ENCODE results near the gene NFYC. TPM values are rescaled to one million over a fixed set of nuclear protein-coding genes. Genes with fewer than 3 reads are reported as not detected.

Gene NFYC
- total and polyA plus RNA-seq, 2 of the 8 experiments (the other 6 are each of a cell fraction or from before 2014, with no cell fraction given), result 54.1 to 124 TPM

DNA sequence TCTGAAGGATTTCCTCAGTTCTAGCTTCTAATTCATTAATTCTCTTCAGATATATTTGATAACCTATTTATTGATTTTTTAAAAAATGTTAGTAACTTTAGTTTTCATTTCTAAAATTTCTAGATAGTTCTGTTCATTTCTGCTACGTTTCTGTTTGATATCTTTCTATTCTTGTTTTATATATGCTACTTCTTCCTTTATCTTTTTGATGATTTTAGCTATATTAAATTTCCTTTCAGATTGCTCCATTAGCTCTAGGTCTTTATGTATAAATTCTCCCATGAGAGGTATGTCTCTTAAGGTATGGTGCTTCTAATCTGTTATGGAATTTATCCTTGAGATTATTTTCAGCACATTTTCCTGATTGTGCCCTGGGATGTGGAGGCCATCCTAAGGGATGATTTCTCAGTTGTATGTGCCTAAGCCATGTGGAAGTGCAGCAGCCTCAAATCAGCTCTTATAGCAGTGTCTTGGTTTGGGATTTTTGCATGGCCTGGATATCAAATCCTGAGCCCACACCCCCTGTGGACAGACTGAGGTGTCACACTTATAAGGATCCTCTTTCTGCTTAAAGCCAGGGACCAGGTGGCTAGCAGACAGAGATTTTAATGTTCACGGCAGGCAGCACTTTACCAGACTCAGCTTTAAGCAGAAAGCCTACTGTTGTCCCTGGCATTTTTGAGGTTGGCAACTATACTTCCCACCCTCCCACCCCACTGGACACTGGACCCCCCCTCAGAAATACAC lies 85.9 kb downstream of the NFYC start:
- Histone ChIP-seq H3K23ac (ENCODE audit: insufficient read length) (no peak overlapping the region), H2AK5ac (ENCODE audit: low read depth, low read length) (no peak overlapping the region), H3K56ac (replicated peaks; ENCODE audit: insufficient read length, low read depth, low read length) (no peak overlapping the region), H2BK5ac (ENCODE audit: low read depth, low read length) (no peak overlapping the region), H3K18ac (ENCODE audit: extremely low read depth, low read length) (no peak overlapping the region), H2AFZ (ENCODE audit: low read length) (no peak overlapping the region), H3K27me3 (replicated peaks in 1 of 4; ENCODE audit: control insufficient read depth in 3 of 4, extremely low read depth in 1 of 4, insufficient read depth in 3 of 4, low read length in 3 of 4) (peaks cover 0 to 17% (median 14%) of the 10 kb centered on the region in 4 experiments; a peak in 6 of 7 replicates), H4K91ac (replicated peaks; ENCODE audit: insufficient read length, low read length) (no peak overlapping the region), H4K5ac (ENCODE audit: insufficient read length, low read depth, low read length) (no peak overlapping the region), H3K79me2 (ENCODE audit: control insufficient read depth in 1 of 2, insufficient read depth in 2 of 2, low read length in 2 of 2) (no peaks in the 10 kb centered on the region), H3K4ac (replicated peaks; ENCODE audit: insufficient read length, low read depth, low read length) (no peak overlapping the region), H3K23me2 (ENCODE audit: low read depth, low read length) (peaks cover 3% of the 10 kb centered on the region; the same call in 1 of the 2 replicates), H2BK12ac (ENCODE audit: low read depth, low read length) (no peak overlapping the region), H2BK20ac (ENCODE audit: low read length) (no peak overlapping the region), H3K4me2 (ENCODE audit: insufficient read depth in 1 of 2, low read depth in 2 of 2, low read length in 2 of 2) (no peak overlapping the region), H4K8ac (ENCODE audit: extremely low read depth, insufficient read depth, low read length) (no peak overlapping the region), H2BK15ac (ENCODE audit: low read length) (no peak overlapping the region), H3K9ac (replicated peaks in 1 of 4; ENCODE audit: extremely low read depth in 1 of 4, low read depth in 3 of 4, low read length in 3 of 4) (no peak overlapping the region), H3K79me1 (ENCODE audit: low read depth, low read length) (no peaks in the 10 kb centered on the region), H3K27ac (ENCODE audit: low read depth, low read length) (no peak overlapping the region), H3K4me3 (ENCODE audit: extremely low read depth in 1 of 4, insufficient read depth in 2 of 4, low read depth in 3 of 4, low read length in 4 of 4) (no peak overlapping the region), H3K14ac (ENCODE audit: insufficient read length) (no peak overlapping the region), H3K36me3 (ENCODE audit: control insufficient read depth in 2 of 4, insufficient read depth in 4 of 4, low read length in 3 of 4) (peaks cover 0 to 2% (median under 1%) of the 10 kb centered on the region in 4 experiments; a peak in 1 of 8 replicates), H3K9me3 (ENCODE audit: insufficient read depth in 2 of 2, low read depth in 1 of 2, low read length in 1 of 2) (peaks cover 5% of the 10 kb centered on the region in 2 experiments; a peak in 2 of 4 replicates), H4K20me1 (replicated peaks in 1 of 2; ENCODE audit: control insufficient read depth in 1 of 2, insufficient read depth in 2 of 2, low read length in 2 of 2) (peaks cover 0 to 3% of the 10 kb centered on the region in 2 experiments), H2BK120ac (replicated peaks; ENCODE audit: low read depth, low read length) (no peak overlapping the region), H3K4me1 (replicated peaks in 1 of 4; ENCODE audit: control insufficient read depth in 3 of 4, insufficient read depth in 4 of 4, low read length in 3 of 4) (peaks cover 8 to 24% (median 10%) of the 10 kb centered on the region in 4 experiments)
- TF ChIP-seq SP2 (IDR thresholded peaks at IDR 0.05; ENCODE audit: low read length) (no peak), RXRA (IDR thresholded peaks at IDR 0.05; ENCODE audit: insufficient read depth, low read depth, low read length) (no peak), SIN3A (conservative IDR thresholded peaks at IDR 0.05 in 1 of 2, IDR thresholded peaks at IDR 0.05 in 1 of 2; ENCODE audit: low read depth in 1 of 2, low read length in 2 of 2) (no peak)
- ChIA-PET CTCF (ENCODE audit: partially characterized antibody) (interaction anchor here (8.8 to 14.3 kb wide), 4 partner anchors 18 to 173 kb away, joined by 94 to 325 read pairs (median 148); no protein-coding TSS in a partner anchor), POLR2A (ENCODE audit: partially characterized antibody) (interaction anchor here (1.0 to 1.5 kb wide), 2 partner anchors 26 to 56 kb away, joined by 3 to 4 read pairs; no protein-coding TSS in a partner anchor)
- FAIRE-seq (no peak), DNase-seq (ENCODE audit: low read depth in 1 of 2, low spot score in 2 of 2) (no peak)
- 79% methylated on average over 2 of the region's 2 CpGs; no CpG with 5 or more reads in 1 of the 2 experiments for WGBS, 2 experiments (ENCODE audit: extremely low coverage in 1 of 2, insufficient coverage in 1 of 2, insufficient read length in 1 of 2, insufficient replicate concordance in 2 of 2, low coverage in 1 of 2, low lambda C conversion rate in 2 of 2, missing lambda C conversion rate in 1 of 2)
